Mucosa of rectum (tissue), 2 donors: ENCODE results near the gene MUC5B.

Experiments
- H3K27ac ChIP-seq, 2 donors: one replicate each; pipeline ENCODE4 v1.7.0; 2013; ENCODE audit warnings: inconsistent platforms in 2 of 2, low read depth in 2 of 2, low read length in 2 of 2
- H3K27me3 ChIP-seq, 2 donors: one replicate each; pipeline ENCODE4 v1.7.0; 2013; ENCODE audit warnings: low read length in 2 of 2; ENCODE audit not compliant: control insufficient read depth in 2 of 2, insufficient read depth in 2 of 2
- H3K36me3 ChIP-seq, 2 donors: one replicate each; pipeline ENCODE4 v1.7.0; 2013; ENCODE audit warnings: low read length in 2 of 2; ENCODE audit not compliant: control insufficient read depth in 2 of 2, insufficient read depth in 2 of 2
- H3K4me1 ChIP-seq, 2 donors: one replicate each; pipeline ENCODE4 v1.7.0; 2013; ENCODE audit warnings: low read length in 2 of 2, mild to moderate bottlenecking in 1 of 2; ENCODE audit not compliant: control insufficient read depth in 2 of 2, insufficient read depth in 2 of 2
- H3K4me3 ChIP-seq, 2 donors: one replicate each; pipeline ENCODE4 v1.7.0; 2013; ENCODE audit warnings: low read length in 2 of 2
- H3K9ac ChIP-seq, 2 donors: one replicate each; pipeline ENCODE4 v1.7.0; 2013; ENCODE audit warnings: low read length in 2 of 2, low read depth in 1 of 2, mild to moderate bottlenecking in 1 of 2
- H3K9me3 ChIP-seq, 2 donors: one replicate each; pipeline ENCODE4 v1.7.0; 2013; ENCODE audit warnings: low read length in 2 of 2; ENCODE audit not compliant: control insufficient read depth in 2 of 2
- donor health status: healthy.
- donor health status: Normal muscosa, but diverticular disease.

MUC5B gene

GRCh38 chr11:1305501-1306056, 82.7 kb downstream of the MUC5B start:
- Histone ChIP-seq H3K9me3 (no peaks in the 10 kb centered on the region), H3K9ac (no peak overlapping the region), H3K27me3 (no peaks in the 10 kb centered on the region), H3K4me1 (peaks cover 41 to 43% of the 10 kb centered on the region in 2 donors), H3K36me3 (peaks cover 0 to 16% of the 10 kb centered on the region in 2 donors), H3K4me3 (no peak overlapping the region), H3K27ac (no peak overlapping the region)

DNA sequence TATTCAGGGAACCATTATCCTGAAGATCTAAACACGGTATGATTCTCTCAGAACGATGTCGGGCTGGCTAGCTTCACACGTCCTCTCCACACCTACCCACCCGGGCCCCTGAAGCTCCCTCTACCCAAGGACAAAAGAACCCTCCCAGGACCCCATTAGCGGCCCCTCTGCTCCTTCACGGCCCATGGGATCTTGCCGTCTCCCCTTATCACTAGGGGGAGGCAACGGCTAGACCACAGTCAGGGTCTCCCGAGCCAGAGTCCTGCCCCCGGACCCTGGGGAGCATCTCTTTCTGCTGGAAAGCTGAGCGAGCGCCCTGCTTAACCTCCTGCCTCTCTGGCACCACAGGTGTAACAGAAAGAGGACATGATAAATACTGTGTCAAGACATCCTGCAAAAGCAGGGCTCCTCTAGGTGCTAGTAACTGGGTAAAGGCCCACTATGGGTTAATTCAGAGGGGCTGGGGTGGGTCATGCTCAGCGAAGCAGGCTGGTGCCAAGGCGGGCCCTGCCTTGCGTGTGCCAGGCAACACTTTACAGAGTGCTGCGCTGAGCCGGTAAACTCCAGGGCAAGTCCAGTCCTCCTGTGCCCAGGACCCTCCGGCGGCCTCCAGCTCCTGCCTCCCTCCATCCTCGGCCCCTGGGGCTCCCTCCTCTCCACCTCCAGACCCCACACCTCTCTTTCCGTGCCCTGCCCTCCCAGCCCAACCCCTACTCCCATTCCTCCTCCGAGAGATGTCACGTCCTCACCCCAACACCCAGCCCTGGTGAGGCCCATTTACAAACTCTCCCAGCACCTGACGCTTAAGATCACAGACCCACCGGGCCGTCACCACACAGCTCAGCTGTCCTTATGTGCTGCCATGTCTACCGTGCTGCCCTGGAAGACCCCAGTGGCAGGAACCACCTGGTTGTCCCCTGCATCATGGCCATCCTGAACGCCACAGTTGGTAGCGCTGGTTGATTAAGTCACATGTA, 83.6 kb downstream of the MUC5B start:
- H3K9ac ChIP-seq = no peak overlapping the region
- no peak overlapping the region for H3K27ac ChIP-seq
- no peaks in the 10 kb centered on the region for H3K9me3 ChIP-seq
- H3K4me3 ChIP-seq = no peak overlapping the region
- peaks cover 0 to 16% of the 10 kb centered on the region in 2 donors for H3K36me3 ChIP-seq
- H3K4me1 ChIP-seq = peaks cover 44 to 45% of the 10 kb centered on the region in 2 donors
- no peaks in the 10 kb centered on the region for H3K27me3 ChIP-seq

DNA sequence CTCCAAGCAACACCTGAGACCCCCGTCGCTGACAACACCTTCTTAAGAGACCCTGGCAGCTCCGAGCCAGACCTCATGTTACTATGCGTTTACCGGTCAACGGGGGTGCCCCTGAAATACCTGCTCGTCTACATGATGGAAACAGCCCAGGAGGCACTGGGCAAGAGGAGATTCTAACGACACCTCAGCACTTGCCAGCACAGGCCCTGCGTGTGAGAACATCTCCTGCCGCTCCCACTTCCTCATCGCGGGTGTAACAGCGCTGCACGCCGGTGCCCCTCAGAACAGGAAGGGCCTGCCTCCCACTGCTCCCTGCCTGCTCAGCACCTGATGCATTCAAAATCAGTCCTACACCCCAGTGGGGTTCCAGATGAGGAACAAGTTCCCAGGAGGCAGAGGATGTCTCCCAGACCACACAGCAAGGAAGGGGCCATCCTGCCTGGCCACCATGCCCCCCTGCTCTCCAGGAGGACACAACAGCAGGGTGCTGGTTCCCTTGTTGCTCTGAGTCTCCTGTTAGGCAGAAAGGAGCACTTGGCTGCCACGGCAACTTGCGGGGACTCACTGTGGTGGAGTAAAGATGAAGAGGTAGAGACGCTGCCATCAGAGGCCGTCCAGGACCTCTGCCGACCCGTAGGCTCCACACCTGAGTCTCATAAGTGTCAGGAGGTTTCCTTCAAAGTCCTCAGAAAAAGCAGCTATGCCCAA, 84.5 kb downstream of the MUC5B start:
- H3K9ac ChIP-seq = no peak overlapping the region
- H3K9me3 ChIP-seq = no peaks in the 10 kb centered on the region
- H3K27me3 ChIP-seq = no peaks in the 10 kb centered on the region
- H3K4me3 ChIP-seq = peak overlapping the region in 1 of 2 donors; percentile 20
- peaks cover 44 to 45% of the 10 kb centered on the region in 2 donors for H3K4me1 ChIP-seq
- peaks cover 0 to 14% of the 10 kb centered on the region in 2 donors for H3K36me3 ChIP-seq
- H3K27ac ChIP-seq = no peak overlapping the region

DNA sequence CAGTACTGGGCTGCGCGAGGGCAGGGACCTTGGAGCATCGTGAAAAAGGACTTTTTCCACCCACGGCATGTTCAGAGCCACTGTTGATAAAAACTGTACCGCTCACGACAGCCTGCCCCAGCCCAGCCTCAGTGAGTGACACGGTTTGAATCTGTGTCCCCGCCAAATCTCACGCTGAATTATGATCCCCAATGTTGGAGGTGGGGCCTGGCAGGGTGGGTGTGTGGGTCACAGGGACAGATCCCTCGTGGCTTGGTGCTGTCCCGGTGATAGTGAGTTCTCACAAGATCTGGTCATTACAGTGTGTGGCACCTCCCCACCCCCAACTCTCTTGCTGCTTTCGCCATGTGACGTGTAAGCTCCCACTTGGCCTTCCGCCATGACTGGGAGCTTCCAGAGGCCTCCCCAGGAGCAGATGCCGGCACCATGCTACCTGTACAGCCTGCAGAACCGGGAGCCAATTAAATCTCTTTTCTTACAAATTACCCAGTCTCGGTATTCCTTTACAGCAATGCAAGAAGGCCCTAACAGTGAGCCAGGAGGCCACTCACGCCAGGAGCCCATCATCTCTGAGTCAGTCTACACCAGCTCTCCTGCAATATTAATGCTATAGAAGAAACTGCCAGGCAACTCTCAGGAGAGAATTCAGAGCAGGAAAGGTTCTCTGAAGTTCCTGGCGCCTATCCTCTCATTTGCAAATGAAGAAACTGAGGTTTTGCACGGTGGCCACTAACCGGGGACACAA, 85.3 kb downstream of the MUC5B start:
- peak overlapping the region; percentile 69 to 76 for H3K4me3 ChIP-seq
- no peaks in the 10 kb centered on the region for H3K9me3 ChIP-seq
- H3K4me1 ChIP-seq = peaks cover 36 to 39% of the 10 kb centered on the region in 2 donors
- peak overlapping the region in 1 of 2 donors; percentile 77 for H3K9ac ChIP-seq
- peaks cover 0 to 14% of the 10 kb centered on the region in 2 donors for H3K36me3 ChIP-seq
- no peaks in the 10 kb centered on the region for H3K27me3 ChIP-seq
- no peak overlapping the region for H3K27ac ChIP-seq

DNA sequence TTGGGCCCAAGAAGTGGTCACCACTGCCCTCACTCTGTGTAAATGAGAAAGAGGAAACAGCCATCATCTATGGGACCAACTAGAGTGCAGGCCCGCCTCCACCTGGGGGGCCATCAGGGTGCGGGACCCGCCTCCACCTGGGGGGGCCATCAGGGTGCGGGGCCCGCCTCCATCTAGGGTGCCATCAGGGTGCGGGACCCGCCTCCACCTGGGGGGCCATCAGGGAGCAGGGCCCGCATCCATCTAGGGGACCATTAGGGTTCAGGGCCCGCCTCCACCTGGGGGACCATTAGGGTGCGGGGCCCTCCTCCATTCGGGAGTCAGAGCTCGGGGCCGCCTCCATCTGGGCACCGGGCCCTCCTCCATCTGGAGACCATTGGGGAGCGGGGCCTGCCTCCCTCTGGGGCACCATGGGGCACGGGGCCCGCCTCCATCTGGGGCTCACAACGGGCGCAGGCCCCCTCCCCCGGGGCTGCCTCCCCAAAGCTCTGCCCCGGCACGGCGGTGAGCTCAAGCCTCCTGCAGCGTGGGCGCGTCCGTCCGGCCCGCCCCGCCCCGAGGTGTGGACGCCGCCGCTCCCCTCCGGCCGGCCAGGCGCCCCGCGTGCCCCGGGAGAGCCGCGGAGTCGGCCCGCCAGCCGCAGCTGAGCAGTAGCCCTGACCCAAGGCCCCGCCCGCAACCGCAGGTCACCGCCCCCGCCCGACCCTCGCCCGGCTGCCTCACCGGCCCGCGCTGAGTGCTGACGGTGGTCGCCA, 86.1 kb downstream of the MUC5B start:
- H3K9ac ChIP-seq = peak overlapping the region; percentile 41 to 77
- H3K4me1 ChIP-seq = peaks cover 30 to 34% of the 10 kb centered on the region in 2 donors
- no peaks in the 10 kb centered on the region for H3K9me3 ChIP-seq
- H3K27ac ChIP-seq = peak overlapping the region; percentile 89 to 97
- H3K4me3 ChIP-seq = peak overlapping the region; percentile 69 to 76
- peaks cover 0 to 14% of the 10 kb centered on the region in 2 donors for H3K36me3 ChIP-seq
- H3K27me3 ChIP-seq = no peaks in the 10 kb centered on the region

- no peaks in the 10 kb centered on the region for H3K9me3 ChIP-seq
- no peaks in the 10 kb centered on the region for H3K27me3 ChIP-seq
- H3K4me3 ChIP-seq = peak within 1 kb of the TSS; percentile 76 to 85
- H3K36me3 ChIP-seq = peaks cover 0 to 14% of the 10 kb centered on the region in 2 donors
- H3K27ac ChIP-seq = peak within 1 kb of the TSS; percentile 93 to 97
- H3K4me1 ChIP-seq = peaks cover 22 to 30% of the 10 kb centered on the region in 2 donors
- H3K9ac ChIP-seq = peak within 1 kb of the TSS; percentile 82
These were observed 86.8 kb downstream of the MUC5B start, which contains the start of gene TOLLIP for GRCh38 chr11:1309498-1310317. Gene TOLLIP, minus strand, starts transcription at chr11:1309632. Its CDS starts 134 bp downstream, at chr11:1309498.

DNA sequence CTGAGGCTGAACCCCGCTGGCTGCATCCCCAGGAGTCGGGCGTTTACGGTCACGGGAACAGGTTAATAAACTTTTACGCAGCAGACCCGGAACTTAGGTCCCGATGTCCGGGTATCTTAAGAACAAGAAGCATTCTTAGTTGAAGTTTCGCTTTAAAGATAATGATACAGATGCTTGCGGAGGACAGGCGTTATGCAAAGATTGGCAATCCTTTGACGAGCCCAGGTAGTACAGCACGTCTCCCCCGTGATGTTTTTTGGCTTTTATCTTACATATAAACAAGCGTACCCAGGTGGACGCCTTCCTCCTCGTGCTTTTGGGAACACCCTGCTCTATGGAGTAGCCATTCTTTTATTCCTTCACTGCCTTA, 87.4 kb downstream of the MUC5B start:
- Histone ChIP-seq H3K4me1 (peaks cover 17 to 25% of the 10 kb centered on the region in 2 donors), H3K4me3 (peak overlapping the region; percentile 76 to 85), H3K36me3 (peaks cover 0 to 12% of the 10 kb centered on the region in 2 donors), H3K9me3 (no peaks in the 10 kb centered on the region), H3K9ac (peak overlapping the region; percentile 82), H3K27ac (peak overlapping the region; percentile 93 to 97), H3K27me3 (no peaks in the 10 kb centered on the region)

DNA sequence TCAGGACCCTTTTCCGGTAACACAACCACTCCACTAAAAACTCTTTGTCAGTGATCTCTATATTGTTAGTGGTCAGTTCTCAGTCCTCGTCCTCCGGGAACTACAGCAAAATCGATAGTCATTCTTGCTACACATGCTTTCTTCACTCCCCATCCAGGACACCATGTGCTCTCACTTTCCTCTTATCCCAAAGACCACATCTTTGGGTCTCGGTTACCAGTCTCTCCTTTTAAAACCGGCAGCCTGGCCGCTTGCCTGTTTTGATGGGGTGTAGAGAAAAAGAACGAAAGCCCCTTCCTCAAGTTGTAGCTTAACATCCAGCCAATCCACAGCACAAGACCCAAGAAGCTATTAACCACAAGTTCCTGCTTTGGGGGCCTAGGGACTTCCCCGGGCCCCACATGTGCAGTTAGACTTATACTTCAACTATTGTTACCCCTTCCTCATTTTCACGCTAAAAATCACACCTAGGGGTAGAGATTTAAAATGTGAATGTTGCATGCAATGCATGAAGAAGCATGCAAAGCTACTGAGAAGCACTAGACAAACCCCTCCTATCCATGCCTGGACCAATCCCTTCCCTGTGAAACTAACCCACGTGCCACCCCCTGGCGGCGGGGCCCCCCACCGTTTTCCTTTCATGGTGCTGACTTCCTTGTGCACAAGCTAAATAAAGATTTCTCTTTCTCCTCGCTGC, 88.1 kb downstream of the MUC5B start:
- no peaks in the 10 kb centered on the region for H3K9me3 ChIP-seq
- H3K36me3 ChIP-seq = peaks cover 0 to 8% of the 10 kb centered on the region in 2 donors
- H3K4me3 ChIP-seq = peak overlapping the region; percentile 76 to 85
- peak overlapping the region; percentile 82 for H3K9ac ChIP-seq
- no peaks in the 10 kb centered on the region for H3K27me3 ChIP-seq
- H3K27ac ChIP-seq = peak overlapping the region; percentile 93 to 97
- peaks cover 17 to 25% of the 10 kb centered on the region in 2 donors for H3K4me1 ChIP-seq
